K562 (cell line): ENCODE results near the gene SLC4A9. TPM values are rescaled to one million over a fixed set of nuclear protein-coding genes. Genes with fewer than 3 reads are reported as not detected.

Experiments used
- ATAC-seq: fragments of 200-7000 bp; cut with Tn5 transposase; 3 replicates; pipeline ENCODE4 v1.9.1; 2020; ENCODE audit warnings: moderate library complexity
- BruUV-seq: library from RNA; stranded (reverse); fragments of 400-500 nt; replicated peaks from 2 replicates; lab custom pipeline; 2021; lab: Mats Ljungman, UMichigan
- CTCF ChIA-PET: fragments of 300-600 bp; formaldehyde crosslinking; extraction: SDS; loops from one replicate; lab custom pipeline; 2021; ENCODE audit warnings: low intra/inter-chr PET ratio; lab: Yijun Ruan, JAX
- POLR2A ChIA-PET: fragments of 300-600, 350-650 bp; sonication (Branson Sonifier 250); formaldehyde crosslinking; extraction: SDS; loops from one replicate; lab custom pipeline; 2021; ENCODE audit warnings: antibody characterized with exemption, inconsistent platforms; lab: Yijun Ruan, JAX
- DNase-seq, 4 experiments: peaks; one replicate each; pipeline versions ENCODE4 v3.0.0 to v3.0.0-alpha.2; 2011 to 2018; ENCODE audit warnings: low spot score in 3 of 4, mixed read lengths in 3 of 4; ENCODE audit errors: extremely low read depth in 1 of 4
- FAIRE-seq: peaks from 2 replicates; lab custom pipeline; 2011; peaks lifted over from hg19 to GRCh38; lab: Jason Lieb, UNC
- H2AFZ ChIP-seq: 2 replicates; pipeline ENCODE4 v1.6.0; 2011; ENCODE audit warnings: low read depth, low read length, control low read depth, inconsistent platforms
- H3K27ac ChIP-seq: fragments of 200-600 bp; 3 replicates; pipeline ENCODE4 v1.8.0; 2011; ENCODE audit warnings: low read depth, mild to moderate bottlenecking, control low read depth, inconsistent platforms, low read length, moderate library complexity, mixed read lengths; ENCODE audit errors: extremely low read depth
- H3K27me3 ChIP-seq, 2 experiments: fragments of 300-600 bp in 1 of 2; 2 replicates in 1 of 2; 3 replicates in 1 of 2; pipeline versions ENCODE4 v1.6.0 to v1.8.0; 2011; ENCODE audit warnings: inconsistent platforms in 2 of 2, low read length in 2 of 2, mild to moderate bottlenecking in 1 of 2, mixed read lengths in 1 of 2, moderate library complexity in 1 of 2; ENCODE audit not compliant: control insufficient read depth in 2 of 2, insufficient read depth in 2 of 2
- H3K36me3 ChIP-seq: fragments of 300-600 bp; 3 replicates; pipeline ENCODE4 v1.8.0; 2011; ENCODE audit warnings: mild to moderate bottlenecking, low read length, inconsistent platforms; ENCODE audit not compliant: control insufficient read depth, insufficient read depth
- H3K4me1 ChIP-seq, 2 experiments: fragments of 200-600 bp in 1 of 2; replicated peaks in 1 of 2; 2 replicates in 1 of 2; 3 replicates in 1 of 2; pipeline versions ENCODE4 v1.5.1 to v1.8.0; 2011; ENCODE audit warnings: inconsistent platforms in 2 of 2, low read length in 2 of 2, mild to moderate bottlenecking in 1 of 2, mixed read lengths in 1 of 2, moderate library complexity in 1 of 2; ENCODE audit not compliant: control insufficient read depth in 2 of 2, insufficient read depth in 2 of 2
- H3K4me2 ChIP-seq: 2 replicates; pipeline ENCODE4 v1.6.1; 2011; ENCODE audit warnings: low read length, control low read depth, inconsistent platforms, mixed read lengths; ENCODE audit not compliant: insufficient read depth
- H3K4me3 ChIP-seq: fragments of 200-600 bp; sonication (generic), shearing (Covaris generic); 2 replicates; pipeline ENCODE4 v1.5.1; 2016; ENCODE audit warnings: control low read depth, inconsistent platforms
- H3K79me2 ChIP-seq: fragments of 200-600 bp; 3 replicates; pipeline ENCODE4 v1.8.0; 2011; ENCODE audit warnings: low read length, inconsistent platforms; ENCODE audit not compliant: control insufficient read depth, insufficient read depth
- H3K9ac ChIP-seq, 2 experiments: 2 replicates each; pipeline versions ENCODE4 v1.6.0 to v1.6.1; 2011; ENCODE audit warnings: low read depth in 2 of 2, low read length in 2 of 2, control low read depth in 1 of 2, inconsistent platforms in 1 of 2, mild to moderate bottlenecking in 1 of 2, mixed read lengths in 1 of 2; ENCODE audit not compliant: insufficient read depth in 1 of 2
- H3K9me1 ChIP-seq: one replicate; pipeline ENCODE4 v1.6.0; 2011; ENCODE audit warnings: inconsistent platforms, mild to moderate bottlenecking, low read length, moderate library complexity; ENCODE audit not compliant: control insufficient read depth, insufficient read depth
- H3K9me3 ChIP-seq: replicated peaks from 2 replicates; pipeline ENCODE4 v1.5.1; 2011; ENCODE audit warnings: low read depth, low read length, inconsistent platforms; ENCODE audit not compliant: control insufficient read depth, insufficient read depth
- H4K20me1 ChIP-seq: replicated peaks from 2 replicates; pipeline ENCODE4 v1.6.1; 2011; ENCODE audit warnings: low read length, inconsistent platforms, mixed read lengths; ENCODE audit not compliant: control insufficient read depth, insufficient read depth
- DPF2 ChIP-seq: fragments of 450-650 bp; IDR thresholded peaks from 2 replicates; pipeline ENCODE4 v1.6.1; 2016
- ELF4 ChIP-seq: fragments of 450-650 bp; formaldehyde crosslinking; IDR thresholded peaks from 2 replicates; pipeline ENCODE4 v1.4.0; 2022; ENCODE audit warnings: missing genetic modification characterization
- EP300 ChIP-seq: IDR thresholded peaks from 2 replicates; pipeline ENCODE4 v1.6.1; 2012; ENCODE audit warnings: low read length, improper control_type of control experiment
- KLF13 ChIP-seq: fragments of 450-650 bp; IDR thresholded peaks from 2 replicates; pipeline ENCODE4 v1.6.1; 2016; ENCODE audit warnings: missing genetic modification characterization, low read depth, mild to moderate bottlenecking, missing compliant biosample characterization, moderate library complexity, borderline replicate concordance
- MNT ChIP-seq, 2 experiments: fragments of 450-650 bp; conservative IDR thresholded peaks; 2 replicates each; pipeline ENCODE4 v1.6.1; 2017; ENCODE audit warnings: mild to moderate bottlenecking in 2 of 2, moderate library complexity in 2 of 2
- PCBP1 ChIP-seq: fragments of 200-400 bp; formaldehyde crosslinking; IDR thresholded peaks from 2 replicates; pipeline ENCODE4 v1.6.1; 2018; ENCODE audit warnings: mild to moderate bottlenecking, low read depth, low read length; ENCODE audit not compliant: poor library complexity, severe bottlenecking
- PHF21A ChIP-seq: fragments of 450-650 bp; IDR thresholded peaks from 2 replicates; pipeline ENCODE4 v1.6.1; 2017; ENCODE audit warnings: low read depth, borderline replicate concordance
- PKNOX1 ChIP-seq: fragments of 450-650 bp; IDR thresholded peaks from 2 replicates; pipeline ENCODE4 v1.6.1; 2016
- POLR2AphosphoS5 ChIP-seq: IDR thresholded peaks from 2 replicates; pipeline ENCODE4 v1.6.1; 2011; ENCODE audit warnings: mild to moderate bottlenecking, low read depth, low read length, moderate library complexity; ENCODE audit not compliant: control insufficient read depth, insufficient read depth
- RBM17 ChIP-seq: fragments of 200-400 bp; formaldehyde crosslinking; IDR thresholded peaks from 2 replicates; pipeline ENCODE4 v1.6.1; 2017; ENCODE audit warnings: low read depth, mild to moderate bottlenecking, low read length, borderline replicate concordance
- RUNX1 ChIP-seq: sonication (generic); IDR thresholded peaks from 2 replicates; pipeline ENCODE4 v1.6.1; 2016; ENCODE audit warnings: antibody characterized with exemption, low read depth
- ZBTB33 ChIP-seq: sonication (generic); formaldehyde crosslinking; IDR thresholded peaks from 2 replicates; pipeline ENCODE4 v1.8.1; 2023; ENCODE audit warnings: mild to moderate bottlenecking, missing genetic modification reagents
- ZNF146 ChIP-seq: IDR thresholded peaks from one replicate; pipeline ENCODE4 v1.6.1; 2018; ENCODE audit warnings: missing compliant biosample characterization; ENCODE audit not compliant: unreplicated experiment
- ZNF280B ChIP-seq: fragments of 250-450 bp; sonication (Bioruptor Pico); IDR thresholded peaks from 2 replicates; pipeline ENCODE4 v1.5.1; 2021; ENCODE audit warnings: mild to moderate bottlenecking
- ZNF589 ChIP-seq: fragments of 200-800 bp; sonication (Bioruptor generic); IDR thresholded peaks from 2 replicates; pipeline ENCODE4 v1.6.1; 2016; ENCODE audit warnings: low read depth, missing genetic modification characterization, missing compliant biosample characterization
- ZNF655 ChIP-seq: fragments of 250-450 bp; sonication (Bioruptor Pico); IDR thresholded peaks from 2 replicates; pipeline ENCODE4 v1.5.0; 2021
- WGBS: fragments of 100-300 bp; shearing (Covaris generic); methylation state at CpG from one replicate; pipeline ENCODE4 v1.1.6; 2016; ENCODE audit warnings: low coverage, mixed read lengths; ENCODE audit not compliant: insufficient coverage; ENCODE audit errors: missing lambda C conversion rate; 5-methylcytosine and 5-hydroxymethylcytosine counted together
- in situ Hi-C: fragments of 300-500 bp; cut with MboI; formaldehyde crosslinking; loops from 4 replicates; pipeline ENCODE4 v1.15.0; 2018; ENCODE audit warnings: inconsistent platforms, mixed read lengths
- intact Hi-C: fragments of 100-400 bp; cut with micrococcal nuclease; formaldehyde crosslinking; loops from 2 replicates; pipeline ENCODE4 v1.14.2; 2022
- polyA plus RNA-seq, 8 experiments: library from polyadenylated mRNA; depleted of rRNA in 4 of 8; stranded (reverse) in 5 of 8; unstranded in 3 of 8; fragments of >200 nt; fragmentation: Nextera tagmentation in 2 of 8; fragmentation: Illumina TruSeq in 1 of 8; extraction: Ambion mirVana in 2 of 8; extraction: Trizol in 1 of 8; gene quantifications; 2 replicates each; pipeline versions ENCODE4 v1.2.1 to v1.2.3, GENCODE V29; 2011 to 2014; ENCODE audit warnings: inconsistent platforms in 1 of 8, missing spikeins in 1 of 8
- total RNA-seq, 7 experiments: library from RNA; depleted of rRNA in 6 of 7; stranded (reverse); fragments of >200 nt in 6 of 7; fragmentation: Illumina TruSeq in 2 of 7; extraction: Trizol in 2 of 7; gene quantifications; 2 replicates each; pipeline versions ENCODE4 v1.2.1 to v1.2.3, GENCODE V29; 2011 to 2021; ENCODE audit warnings: low replicate concordance in 1 of 7

SLC4A9 gene
- total and polyA plus RNA-seq, 9 of the 15 experiments (the other 6 are each of a cell fraction or from before 2014, with no cell fraction given): 0.05 to 0.13 TPM; not detected in 7

GRCh38 chr5:140364472-140364765 lies 4.4 kb downstream of the SLC4A9 start:
- intact Hi-C loops (loop anchor here (5.0 kb wide), 1 partner anchor 363 kb away; no protein-coding TSS in a partner anchor), in situ Hi-C loops (no loop called here)
- Histone ChIP-seq H3K27me3 (no peaks in the 10 kb centered on the region), H3K4me1 (peaks cover 9 to 13% of the 10 kb centered on the region in 2 experiments; a peak in 4 of 5 replicates), H3K4me3 (no peak overlapping the region), H3K9me3 (no peaks in the 10 kb centered on the region), H3K4me2 (no peak overlapping the region), H4K20me1 (no peaks in the 10 kb centered on the region; the same call in 1 of the 2 replicates), H3K27ac (no peak overlapping the region), H3K9ac (no peak overlapping the region), H3K9me1 (no peaks in the 10 kb centered on the region), H3K36me3 (no peaks in the 10 kb centered on the region), H2AFZ (no peak overlapping the region), H3K79me2 (no peaks in the 10 kb centered on the region)
- ChIA-PET POLR2A (interaction anchor here (0.6 to 2.1 kb wide), 2 partner anchors 18 to 354 kb away, joined by 3 to 5 read pairs; partner anchors contain the start of gene HBEGF), CTCF (no interaction called here)
- FAIRE-seq (no peak), DNase-seq (no peak), ATAC-seq (no peak)
- 59% methylated on average over 3 of the region's 3 CpGs for WGBS
- no TSS peak for BruUV-seq
- TF ChIP-seq EP300: no peak
- TF ChIP-seq PCBP1: no peak
- no peak for TF ChIP-seq DPF2
- no peak for TF ChIP-seq RBM17
- no peak for TF ChIP-seq ZNF589 (CRISPR knock-in tag)
- no peak for TF ChIP-seq ELF4 (CRISPR knock-in tag)
- no peak for TF ChIP-seq PKNOX1
- no peak for TF ChIP-seq KLF13
- no peak for TF ChIP-seq POLR2AphosphoS5
- TF ChIP-seq ZNF146: no peak
- no peak for TF ChIP-seq ZNF655 (CRISPR knock-in tag)
- no peak for TF ChIP-seq MNT (conservative IDR thresholded peaks at IDR 0.05)
- no peak for TF ChIP-seq ZBTB33 (CRISPR knock-in tag)
- no peak for TF ChIP-seq ZNF280B
- no peak for TF ChIP-seq RUNX1
- TF ChIP-seq PHF21A: no peak
